ENCODE measurements around the gene ETV7. TPM values are rescaled to one million over a fixed set of nuclear protein-coding genes. Genes with fewer than 3 reads are reported as not detected.
A peak's percentile ranks its signal among the peaks of the same experiment; 100 is the strongest.
"Not testable (repeated sequence)": the region's sequence is repeated elsewhere in the genome, so short reads cannot be mapped to it uniquely, and the experiment has no call there.

Gene ETV7
- total RNA-seq, 1 donor from 2014 or later, result 0.57 TPM

- peaks cover 6% of the 10 kb centered on the region for H3K4me1 Mint-ChIP-seq (ENCODE audit: low read depth)
- DNase-seq (ENCODE audit: low spot score), result no peak
- no peaks in the 10 kb centered on the region for H3K36me3 Mint-ChIP-seq (ENCODE audit: low read depth)
- intact Hi-C loops (cut with micrococcal nuclease), result no loop called here
- no peaks in the 10 kb centered on the region for H3K9me3 Mint-ChIP-seq
- peaks cover 9% of the 10 kb centered on the region for H3K27me3 Mint-ChIP-seq (ENCODE audit: low read depth)
- no peak overlapping the region for H3K4me3 Mint-ChIP-seq (ENCODE audit: low read depth)
- H3K27ac Mint-ChIP-seq, result no peak overlapping the region
Observed at GRCh38 chr6:36368921-36369865, 18.3 kb downstream of the ETV7 start.

- Mint-ChIP-seq H3K36me3 (ENCODE audit: low read depth) (no peaks in the 10 kb centered on the region), H3K4me3 (ENCODE audit: low read depth) (no peak overlapping the region)
- intact Hi-C loops (cut with micrococcal nuclease), result no loop called here
Observed at GRCh38 chr6:36368421-36368820, 19.0 kb downstream of the ETV7 start.

GRCh38 chr6:36367743-36368142 lies 19.7 kb downstream of the ETV7 start:
- intact Hi-C loops (cut with micrococcal nuclease), result no loop called here
- Mint-ChIP-seq H3K27ac (no peak overlapping the region), H3K4me1 (ENCODE audit: low read depth) (peaks cover 6% of the 10 kb centered on the region), H3K27me3 (ENCODE audit: low read depth) (peaks cover 7% of the 10 kb centered on the region), H3K36me3 (ENCODE audit: low read depth) (no peaks in the 10 kb centered on the region), H3K9me3 (no peaks in the 10 kb centered on the region), H3K4me3 (ENCODE audit: low read depth) (no peak overlapping the region)
- DNase-seq (ENCODE audit: low spot score), result no peak

More at GRCh38 chr6:36368421-36368820, 19.0 kb downstream of the ETV7 start:
- no peak for DNase-seq (ENCODE audit: low spot score)
- no peak overlapping the region for H3K27ac Mint-ChIP-seq
- H3K27me3 Mint-ChIP-seq (ENCODE audit: low read depth), result peaks cover 9% of the 10 kb centered on the region
- peaks cover 6% of the 10 kb centered on the region for H3K4me1 Mint-ChIP-seq (ENCODE audit: low read depth)
- H3K9me3 Mint-ChIP-seq, result no peaks in the 10 kb centered on the region

GRCh38 chr6:36364669-36365479 lies 22.6 kb downstream of the ETV7 start:
- Mint-ChIP-seq H3K27ac (no peak overlapping the region), H3K4me3 (ENCODE audit: low read depth) (no peak overlapping the region), H3K9me3 (no peaks in the 10 kb centered on the region), H3K27me3 (ENCODE audit: low read depth) (peaks cover 3% of the 10 kb centered on the region), H3K36me3 (ENCODE audit: low read depth) (no peaks in the 10 kb centered on the region), H3K4me1 (ENCODE audit: low read depth) (peaks cover 10% of the 10 kb centered on the region)
- intact Hi-C loops (cut with micrococcal nuclease), result loop anchor here (5.0 kb wide), 1 partner anchor 243 kb away; no protein-coding TSS in a partner anchor
- DNase-seq (ENCODE audit: low spot score), result no peak

GRCh38 chr6:36364061-36364635 lies 23.3 kb downstream of the ETV7 start:
- not testable (repeated sequence) for H3K9me3 Mint-ChIP-seq; DNase-seq (ENCODE audit: low spot score); H3K36me3 Mint-ChIP-seq (ENCODE audit: low read depth); H3K27ac Mint-ChIP-seq; H3K4me3 Mint-ChIP-seq (ENCODE audit: low read depth); H3K27me3 Mint-ChIP-seq (ENCODE audit: low read depth)
- peaks cover 11% of the 10 kb centered on the region for H3K4me1 Mint-ChIP-seq (ENCODE audit: low read depth)
- intact Hi-C loops (cut with micrococcal nuclease), result loop anchor here (5.0 kb wide), 1 partner anchor 242 kb away; no protein-coding TSS in a partner anchor

- not testable (repeated sequence) for H3K4me3 Mint-ChIP-seq (ENCODE audit: low read depth); H3K27ac Mint-ChIP-seq
Observed at GRCh38 chr6:36363371-36363752, 24.1 kb downstream of the ETV7 start.

GRCh38 chr6:36362551-36363370 lies 24.7 kb downstream of the ETV7 start:
- H3K4me3 Mint-ChIP-seq (ENCODE audit: low read depth), result no peak overlapping the region
- DNase-seq (ENCODE audit: low spot score), result no peak
- no peaks in the 10 kb centered on the region for H3K9me3 Mint-ChIP-seq
- intact Hi-C loops (cut with micrococcal nuclease), result loop anchor here (5.0 kb wide), 1 partner anchor 240 kb away; no protein-coding TSS in a partner anchor
- H3K27ac Mint-ChIP-seq, result no peak overlapping the region
- H3K36me3 Mint-ChIP-seq (ENCODE audit: low read depth), result no peaks in the 10 kb centered on the region
- peaks cover 12% of the 10 kb centered on the region for H3K27me3 Mint-ChIP-seq (ENCODE audit: low read depth)
- H3K4me1 Mint-ChIP-seq (ENCODE audit: low read depth), result peaks cover 22% of the 10 kb centered on the region

More at GRCh38 chr6:36363371-36363752, 24.1 kb downstream of the ETV7 start:
- not testable (repeated sequence) for DNase-seq (ENCODE audit: low spot score); H3K27me3 Mint-ChIP-seq (ENCODE audit: low read depth); H3K36me3 Mint-ChIP-seq (ENCODE audit: low read depth); H3K9me3 Mint-ChIP-seq
- H3K4me1 Mint-ChIP-seq (ENCODE audit: low read depth), result peaks cover 17% of the 10 kb centered on the region
- intact Hi-C loops (cut with micrococcal nuclease), result loop anchor here (5.0 kb wide), 1 partner anchor 241 kb away; no protein-coding TSS in a partner anchor

- Mint-ChIP-seq H3K4me1 (ENCODE audit: low read depth) (peaks cover 32% of the 10 kb centered on the region), H3K36me3 (ENCODE audit: low read depth) (no peaks in the 10 kb centered on the region), H3K9me3 (no peaks in the 10 kb centered on the region), H3K4me3 (ENCODE audit: low read depth) (no peak overlapping the region), H3K27me3 (ENCODE audit: low read depth) (peaks cover 21% of the 10 kb centered on the region), H3K27ac (no peak overlapping the region)
- intact Hi-C loops (cut with micrococcal nuclease), result loop anchor here (2.0 to 5.0 kb wide), 2 partner anchors 239 to 332 kb away; no protein-coding TSS in a partner anchor
- no peak for DNase-seq (ENCODE audit: low spot score)
Observed at GRCh38 chr6:36361071-36361470, 26.4 kb downstream of the ETV7 start.

- no peaks in the 10 kb centered on the region for H3K36me3 Mint-ChIP-seq (ENCODE audit: low read depth)
- intact Hi-C loops (cut with micrococcal nuclease), result loop anchor here (1.0 to 5.0 kb wide), 4 partner anchors 19 to 332 kb away; no protein-coding TSS in a partner anchor
- peaks cover 25% of the 10 kb centered on the region for H3K27me3 Mint-ChIP-seq (ENCODE audit: low read depth)
- no peak overlapping the region for H3K27ac Mint-ChIP-seq
- H3K4me1 Mint-ChIP-seq (ENCODE audit: low read depth), result peaks cover 38% of the 10 kb centered on the region
- no peaks in the 10 kb centered on the region for H3K9me3 Mint-ChIP-seq
- no peak overlapping the region for H3K4me3 Mint-ChIP-seq (ENCODE audit: low read depth)
- peak; percentile 59 for DNase-seq (ENCODE audit: low spot score)
Observed at GRCh38 chr6:36360241-36361054, 27.0 kb downstream of the ETV7 start.

- DNase-seq (ENCODE audit: low spot score), result no peak
- Mint-ChIP-seq H3K36me3 (ENCODE audit: low read depth) (no peaks in the 10 kb centered on the region), H3K4me1 (ENCODE audit: low read depth) (peaks cover 35% of the 10 kb centered on the region), H3K27me3 (ENCODE audit: low read depth) (peaks cover 37% of the 10 kb centered on the region), H3K27ac (no peak overlapping the region), H3K4me3 (ENCODE audit: low read depth) (no peak overlapping the region), H3K9me3 (peaks cover 5% of the 10 kb centered on the region)
- intact Hi-C loops (cut with micrococcal nuclease), result no loop called here
Observed at GRCh38 chr6:36358226-36358915, 29.1 kb downstream of the ETV7 start.

GRCh38 chr6:36357872-36358225 lies 29.6 kb downstream of the ETV7 start:
- no peak overlapping the region for H3K27ac Mint-ChIP-seq
- peaks cover 35% of the 10 kb centered on the region for H3K4me1 Mint-ChIP-seq (ENCODE audit: low read depth)
- intact Hi-C loops (cut with micrococcal nuclease), result no loop called here
- no peak overlapping the region for H3K4me3 Mint-ChIP-seq (ENCODE audit: low read depth)
- no peak for DNase-seq (ENCODE audit: low spot score)
- H3K36me3 Mint-ChIP-seq (ENCODE audit: low read depth), result no peaks in the 10 kb centered on the region
- peaks cover 41% of the 10 kb centered on the region for H3K27me3 Mint-ChIP-seq (ENCODE audit: low read depth)
- peaks cover 8% of the 10 kb centered on the region for H3K9me3 Mint-ChIP-seq

Measured in activated T-helper 2 cell treated with anti-CD3 and anti-CD28 coated beads, Interferon-gamma antibody, Interleukin-2, Interleukin-4, amounts not matched to agents 10 μg/mL and 5 μg/mL and 100 μg/mL, durations not matched to agents 14 hours and 24 hours and 36 hours (primary cell).